Activated T-helper 2 cell treated with anti-CD3 and anti-CD28 coated beads, Interferon-gamma antibody, Interleukin-2, Interleukin-4, amounts not matched to agents 10 μg/mL and 5 μg/mL and 100 μg/mL, durations not matched to agents 14 hours and 24 hours and 36 hours (primary cell): Measurements from ENCODE around the gene GPR143. TPM values are rescaled to one million over a fixed set of nuclear protein-coding genes. Genes with fewer than 3 reads are reported as not detected.

Source experiments
- DNase-seq: peaks from one replicate; pipeline ENCODE4 v3.0.0; 2021; ENCODE audit warnings: low spot score
- H3K27ac Mint-ChIP-seq: one replicate; pipeline ENCODE4 v1.8.0; 2021; ENCODE audit warnings: mixed read lengths
- H3K27me3 Mint-ChIP-seq: one replicate; pipeline ENCODE4 v1.8.0; 2021; ENCODE audit warnings: low read depth, mixed read lengths
- H3K36me3 Mint-ChIP-seq: one replicate; pipeline ENCODE4 v1.8.0; 2021; ENCODE audit warnings: low read depth, mixed read lengths
- H3K4me1 Mint-ChIP-seq: one replicate; pipeline ENCODE4 v1.8.0; 2021; ENCODE audit warnings: low read depth, mixed read lengths
- H3K4me3 Mint-ChIP-seq: one replicate; pipeline ENCODE4 v1.8.0; 2021; ENCODE audit warnings: low read depth, mild to moderate bottlenecking, moderate library complexity, mixed read lengths
- H3K9me3 Mint-ChIP-seq: one replicate; pipeline ENCODE4 v1.8.0; 2021; ENCODE audit warnings: mixed read lengths
- intact Hi-C: fragments of 100-400 bp; cut with micrococcal nuclease; formaldehyde crosslinking; loops from one replicate; pipeline ENCODE4 v1.15.1; 2023
- total RNA-seq: library from RNA; stranded (reverse); gene quantifications from 2 replicates; pipeline ENCODE4 v1.2.3, GENCODE V29; 2022

The GPR143 gene
- total RNA-seq, 1 donor from 2014 or later = not detected

GRCh38 chrX:9693307-9694001 is 72.2 kb downstream of the GPR143 start:
- Mint-ChIP-seq H3K4me1 (peaks cover 5% of the 10 kb centered on the region), H3K9me3 (no peaks in the 10 kb centered on the region), H3K36me3 (peaks cover 57% of the 10 kb centered on the region), H3K27me3 (no peaks in the 10 kb centered on the region), H3K27ac (no peak overlapping the region), H3K4me3 (no peak overlapping the region)
- intact Hi-C loops = no loop called here
- DNase-seq = no peak

GRCh38 chrX:9690046-9690445 is 75.6 kb downstream of the GPR143 start:
- DNase-seq = no peak
- Mint-ChIP-seq H3K4me1 (peaks cover 5% of the 10 kb centered on the region), H3K4me3 (no peak overlapping the region), H3K27me3 (no peaks in the 10 kb centered on the region), H3K36me3 (peaks cover 61% of the 10 kb centered on the region), H3K9me3 (no peaks in the 10 kb centered on the region), H3K27ac (no peak overlapping the region)
- intact Hi-C loops = no loop called here

- no peak overlapping the region for H3K4me3 Mint-ChIP-seq
- H3K27me3 Mint-ChIP-seq = no peaks in the 10 kb centered on the region
- no peaks in the 10 kb centered on the region for H3K9me3 Mint-ChIP-seq
- no peak for DNase-seq
- intact Hi-C loops = no loop called here
- H3K4me1 Mint-ChIP-seq = peaks cover 5% of the 10 kb centered on the region
- H3K27ac Mint-ChIP-seq = no peak overlapping the region
- peaks cover 59% of the 10 kb centered on the region for H3K36me3 Mint-ChIP-seq
Observed at GRCh38 chrX:9688833-9689232, 76.8 kb downstream of the GPR143 start.

GRCh38 chrX:9687899-9688298 is 77.7 kb downstream of the GPR143 start:
- no peaks in the 10 kb centered on the region for H3K9me3 Mint-ChIP-seq
- H3K4me3 Mint-ChIP-seq = no peak overlapping the region
- DNase-seq = no peak
- H3K27ac Mint-ChIP-seq = no peak overlapping the region
- H3K27me3 Mint-ChIP-seq = no peaks in the 10 kb centered on the region
- H3K36me3 Mint-ChIP-seq = peaks cover 58% of the 10 kb centered on the region
- peaks cover under 1% of the 10 kb centered on the region for H3K4me1 Mint-ChIP-seq
- intact Hi-C loops = no loop called here

- Mint-ChIP-seq H3K4me1 (peaks cover 9% of the 10 kb centered on the region), H3K27ac (no peak overlapping the region), H3K9me3 (no peaks in the 10 kb centered on the region), H3K4me3 (no peak overlapping the region), H3K36me3 (peaks cover 68% of the 10 kb centered on the region), H3K27me3 (no peaks in the 10 kb centered on the region)
- intact Hi-C loops = no loop called here
- no peak for DNase-seq
Observed at GRCh38 chrX:9683350-9683749, 82.3 kb downstream of the GPR143 start.

GRCh38 chrX:9682861-9683260 is 82.8 kb downstream of the GPR143 start:
- H3K27me3 Mint-ChIP-seq = no peaks in the 10 kb centered on the region
- peaks cover 67% of the 10 kb centered on the region for H3K36me3 Mint-ChIP-seq
- peaks cover 4% of the 10 kb centered on the region for H3K9me3 Mint-ChIP-seq
- H3K4me1 Mint-ChIP-seq = peaks cover 13% of the 10 kb centered on the region
- no peak overlapping the region for H3K4me3 Mint-ChIP-seq
- DNase-seq = no peak
- H3K27ac Mint-ChIP-seq = no peak overlapping the region
- intact Hi-C loops = no loop called here

GRCh38 chrX:9682456-9682855 is 83.2 kb downstream of the GPR143 start:
- H3K4me1 Mint-ChIP-seq = peaks cover 17% of the 10 kb centered on the region
- H3K27ac Mint-ChIP-seq = no peak overlapping the region
- intact Hi-C loops = no loop called here
- no peak overlapping the region for H3K4me3 Mint-ChIP-seq
- DNase-seq = no peak
- H3K27me3 Mint-ChIP-seq = no peaks in the 10 kb centered on the region
- H3K36me3 Mint-ChIP-seq = peaks cover 70% of the 10 kb centered on the region
- peaks cover 8% of the 10 kb centered on the region for H3K9me3 Mint-ChIP-seq

- peaks cover 25% of the 10 kb centered on the region for H3K4me1 Mint-ChIP-seq
- H3K27me3 Mint-ChIP-seq = no peaks in the 10 kb centered on the region
Observed at GRCh38 chrX:9681422-9681821, 84.2 kb downstream of the GPR143 start.

GRCh38 chrX:9681011-9681410 is 84.6 kb downstream of the GPR143 start:
- Mint-ChIP-seq H3K4me3 (no peak overlapping the region), H3K27me3 (no peaks in the 10 kb centered on the region), H3K4me1 (peaks cover 26% of the 10 kb centered on the region), H3K9me3 (peaks cover 18% of the 10 kb centered on the region), H3K36me3 (peaks cover 74% of the 10 kb centered on the region), H3K27ac (no peak overlapping the region)
- no peak for DNase-seq
- intact Hi-C loops = no loop called here

More at GRCh38 chrX:9681422-9681821, 84.2 kb downstream of the GPR143 start:
- Mint-ChIP-seq H3K36me3 (peaks cover 72% of the 10 kb centered on the region), H3K9me3 (peaks cover 15% of the 10 kb centered on the region), H3K4me3 (no peak overlapping the region), H3K27ac (no peak overlapping the region)
- DNase-seq = no peak
- intact Hi-C loops = no loop called here

GRCh38 chrX:9678215-9678965 is 87.3 kb downstream of the GPR143 start:
- Mint-ChIP-seq H3K36me3 (peaks cover 73% of the 10 kb centered on the region), H3K27me3 (no peaks in the 10 kb centered on the region), H3K4me3 (no peak overlapping the region), H3K9me3 (peaks cover 26% of the 10 kb centered on the region), H3K27ac (peak overlapping the region; percentile 17), H3K4me1 (peaks cover 26% of the 10 kb centered on the region)
- intact Hi-C loops = loop anchor here (5.0 kb wide), 2 partner anchors 56 to 421 kb away; no protein-coding TSS in a partner anchor
- DNase-seq = no peak

- peaks cover 29% of the 10 kb centered on the region for H3K4me1 Mint-ChIP-seq
- H3K27ac Mint-ChIP-seq = peak overlapping the region; percentile 71
- H3K27me3 Mint-ChIP-seq = no peaks in the 10 kb centered on the region
- intact Hi-C loops = loop anchor here (1.0 to 5.0 kb wide), 7 partner anchors 33 to 420 kb away; no protein-coding TSS in a partner anchor
- H3K9me3 Mint-ChIP-seq = peaks cover 26% of the 10 kb centered on the region
- DNase-seq = peak; percentile 36
- peaks cover 78% of the 10 kb centered on the region for H3K36me3 Mint-ChIP-seq
- H3K4me3 Mint-ChIP-seq = peak overlapping the region; percentile 37
Observed at GRCh38 chrX:9677098-9677739, 88.4 kb downstream of the GPR143 start.

GRCh38 chrX:9676738-9677097 is 88.9 kb downstream of the GPR143 start:
- Mint-ChIP-seq H3K9me3 (peaks cover 26% of the 10 kb centered on the region), H3K27me3 (no peaks in the 10 kb centered on the region), H3K4me3 (no peak overlapping the region), H3K27ac (peak overlapping the region; percentile 71), H3K4me1 (peaks cover 27% of the 10 kb centered on the region), H3K36me3 (peaks cover 78% of the 10 kb centered on the region)
- intact Hi-C loops = loop anchor here (1.0 to 5.0 kb wide), 7 partner anchors 32 to 419 kb away; no protein-coding TSS in a partner anchor
- no peak for DNase-seq

- Mint-ChIP-seq H3K36me3 (peaks cover 78% of the 10 kb centered on the region), H3K4me3 (no peak overlapping the region), H3K27ac (no peak overlapping the region), H3K9me3 (peaks cover 26% of the 10 kb centered on the region), H3K4me1 (peaks cover 23% of the 10 kb centered on the region), H3K27me3 (no peaks in the 10 kb centered on the region)
- intact Hi-C loops = loop anchor here (5.0 kb wide), 2 partner anchors 54 to 419 kb away; no protein-coding TSS in a partner anchor
- DNase-seq = no peak
Observed at GRCh38 chrX:9676306-9676705, 89.3 kb downstream of the GPR143 start.
